NCI-H1105 (cell line): ENCODE measurements around the gene SDHB.

Experiments
- DNase-seq: peaks from one replicate; lab custom pipeline; 2025; lab: John Stamatoyannopoulos, UW

Gene SDHB

GRCh38 chr1:16986560-16986959 is 67.3 kb downstream of the SDHB start:
- no peak for DNase-seq

- DNase-seq = no peak
Observed at GRCh38 chr1:16986113-16986512, 67.7 kb downstream of the SDHB start.

- DNase-seq = no peak
Observed at GRCh38 chr1:16984717-16985116, 69.1 kb downstream of the SDHB start.

DNA sequence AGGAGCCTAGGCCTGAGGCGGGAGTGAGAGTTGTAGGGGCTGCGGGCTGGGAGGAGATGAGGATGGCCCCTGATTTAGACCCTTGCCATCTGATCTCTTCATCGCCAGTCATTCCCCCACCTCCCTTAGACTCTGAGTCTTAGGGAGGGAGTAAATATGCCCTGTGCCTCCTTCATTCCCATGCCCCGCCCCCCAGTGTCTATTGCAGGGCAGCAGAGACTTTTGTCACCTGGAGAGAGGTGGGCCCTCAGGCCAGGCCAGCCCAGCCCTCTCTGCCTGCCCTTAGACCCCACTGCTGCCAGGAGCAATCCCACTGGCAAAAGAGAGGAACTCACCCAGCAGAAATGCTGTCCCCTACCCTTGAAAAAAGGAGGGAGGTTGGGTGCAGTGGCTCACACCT is 70.2 kb downstream of the SDHB start:
- DNase-seq = no peak

GRCh38 chr1:16982902-16983301 is 70.9 kb downstream of the SDHB start:
- no peak for DNase-seq

DNA sequence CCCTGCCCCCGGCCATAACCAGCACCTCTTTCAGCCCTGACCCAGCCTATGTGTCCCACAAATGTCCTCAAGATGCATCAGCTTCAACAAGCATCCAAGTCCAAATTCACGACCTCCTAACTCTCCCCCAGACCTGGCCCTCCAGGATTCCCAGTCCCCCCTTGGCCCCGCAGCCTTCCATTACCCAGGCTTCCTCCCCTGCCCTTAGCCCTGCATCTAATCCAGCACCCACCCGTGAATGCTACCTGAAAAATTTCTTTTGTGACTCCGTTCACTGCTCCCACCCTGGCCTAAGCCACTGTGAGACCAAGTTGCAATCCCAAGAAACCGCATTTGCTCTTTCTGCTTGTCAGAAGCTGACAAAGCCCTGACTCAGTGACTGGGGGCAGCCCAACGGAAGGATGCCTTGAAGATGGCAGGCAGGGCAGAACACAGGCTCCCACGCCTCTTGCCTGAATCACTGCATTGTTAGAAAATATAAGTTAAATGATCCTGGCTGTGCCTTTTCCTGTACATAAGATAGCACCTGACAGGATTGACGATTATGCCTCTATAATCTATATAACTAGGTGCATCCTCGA is 72.5 kb downstream of the SDHB start:
- DNase-seq = no peak

DNA sequence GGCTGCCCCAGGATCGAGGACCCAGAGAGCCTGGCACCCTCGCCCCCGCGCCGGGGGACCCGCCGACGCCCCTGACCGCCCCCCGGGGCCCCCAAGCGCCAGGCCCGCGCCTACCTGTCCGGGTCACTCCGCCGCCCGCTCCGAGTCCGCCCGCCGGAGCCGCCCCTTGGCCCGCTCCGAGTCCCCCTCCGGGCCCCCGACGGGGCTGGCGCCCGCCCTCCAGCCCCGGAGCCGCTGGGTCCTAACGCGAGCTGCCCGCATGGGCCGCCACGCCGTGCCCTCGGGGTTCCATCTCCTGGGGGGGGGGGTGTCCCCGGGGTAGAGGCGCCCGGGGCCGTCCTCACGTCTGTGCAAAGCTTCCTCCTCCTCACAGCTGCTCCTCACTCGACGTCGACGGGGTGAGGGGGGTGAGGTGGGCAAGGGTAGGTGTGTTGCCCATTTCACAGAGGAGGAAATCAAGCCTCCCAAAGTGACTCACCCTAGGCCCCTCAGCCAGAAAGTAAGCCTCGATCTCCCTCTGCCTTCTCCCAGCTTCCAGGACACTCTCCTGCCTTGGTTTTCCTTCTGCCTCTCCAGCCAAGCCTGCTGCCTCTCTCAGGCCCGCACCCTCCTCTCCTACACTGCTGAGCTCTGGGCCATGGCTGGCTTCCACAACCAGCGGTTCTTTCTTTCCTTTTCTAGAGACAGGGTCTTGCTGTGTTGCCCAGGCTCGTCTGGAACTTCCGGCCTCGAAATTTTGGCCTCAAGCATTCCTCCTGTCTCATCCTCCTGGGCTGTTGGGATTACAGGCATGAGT is 73.2 kb downstream of the SDHB start, which contains the start of gene MFAP2:
TSS of gene MFAP2 (minus strand) at position 148 of the 796 bp plus-strand sequence. CDS start 2,347 bp downstream, outside the sequence.
- DNase-seq = peak; percentile 29

DNA sequence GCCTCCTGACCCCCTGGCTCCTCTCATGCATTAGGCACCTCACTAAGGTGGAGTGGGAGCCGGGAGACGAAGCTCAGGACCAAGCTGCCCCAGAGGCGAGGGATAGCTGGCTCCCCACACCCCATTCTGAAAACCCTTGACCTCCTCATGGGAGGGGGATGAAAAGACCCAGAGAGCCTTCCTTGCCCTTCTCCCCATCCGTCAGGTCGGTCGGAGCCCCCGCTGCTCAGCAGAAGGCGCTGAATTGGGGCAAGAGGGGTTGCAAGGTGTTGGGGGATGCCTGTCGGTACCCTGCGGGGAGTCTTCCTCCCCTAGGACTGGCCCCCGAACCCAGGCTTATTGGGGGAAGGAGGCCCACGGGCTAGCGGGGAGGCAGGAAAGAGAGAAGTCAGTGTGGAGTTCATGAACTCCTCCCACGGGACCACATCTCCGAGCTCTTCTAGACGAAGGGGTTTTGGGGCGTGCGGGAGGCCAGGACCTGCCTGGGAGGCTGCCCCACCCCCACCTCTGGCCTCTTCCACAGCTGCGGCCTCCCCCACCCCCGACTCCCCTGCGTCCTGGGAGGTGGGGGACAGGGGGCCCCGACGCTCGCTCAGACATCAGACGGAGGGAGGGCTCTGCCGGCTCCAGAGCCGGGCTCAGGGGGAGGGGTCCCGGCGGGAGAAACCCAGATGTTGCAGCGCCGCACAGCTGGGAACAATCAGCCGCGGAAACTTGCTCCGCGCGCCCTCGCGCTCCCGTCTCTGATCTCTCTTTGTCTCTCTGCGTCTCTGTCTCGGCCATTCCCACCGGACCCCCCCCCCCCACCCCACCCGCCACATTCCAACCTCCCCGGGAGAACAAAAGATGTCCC is 74.1 kb downstream of the SDHB start:
- DNase-seq = no peak

DNA sequence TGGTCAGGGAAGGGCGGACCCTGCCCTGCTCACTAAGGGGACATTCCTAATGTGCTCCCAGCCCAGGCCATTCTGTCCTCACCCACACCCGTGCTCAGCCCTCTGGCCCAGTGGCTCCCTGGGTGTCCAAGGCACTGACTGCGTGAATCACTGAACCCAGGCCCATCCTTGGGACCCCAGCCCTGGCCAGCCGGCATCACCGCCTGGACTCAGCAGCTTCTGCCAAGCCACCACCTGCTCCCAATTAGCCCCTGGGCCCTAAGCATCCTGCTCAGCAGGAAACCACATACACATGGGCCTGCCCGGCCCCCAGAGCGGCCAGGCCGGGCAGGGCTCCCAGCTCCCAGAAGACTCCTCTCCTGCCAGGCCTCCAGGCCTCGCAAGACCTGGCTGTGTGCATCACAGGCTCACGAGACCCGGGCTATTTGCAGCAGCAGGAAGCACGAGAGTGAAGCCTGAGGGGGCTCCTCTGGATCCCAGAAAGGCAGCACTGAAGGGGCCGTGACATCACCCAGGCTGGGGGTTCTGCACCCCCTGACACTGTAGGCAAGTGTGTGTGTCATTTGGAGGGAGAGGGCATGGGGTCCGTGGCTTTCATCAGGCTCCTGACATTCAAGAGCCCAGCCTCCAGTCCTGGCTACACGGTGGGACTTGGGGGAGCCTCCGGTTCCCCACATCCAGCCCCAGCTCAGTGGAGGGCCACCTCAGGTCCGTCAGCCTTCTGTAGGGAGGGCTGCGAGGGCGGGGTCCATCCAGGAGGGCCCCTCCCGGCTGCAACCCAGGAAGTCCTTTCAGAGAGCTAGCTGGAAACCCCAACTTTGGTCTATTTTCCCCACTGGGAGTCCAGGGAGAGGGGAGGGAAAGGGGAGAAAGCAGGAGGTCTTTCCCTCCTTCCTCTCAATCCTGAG is 75.0 kb downstream of the SDHB start:
- DNase-seq = no peak

DNA sequence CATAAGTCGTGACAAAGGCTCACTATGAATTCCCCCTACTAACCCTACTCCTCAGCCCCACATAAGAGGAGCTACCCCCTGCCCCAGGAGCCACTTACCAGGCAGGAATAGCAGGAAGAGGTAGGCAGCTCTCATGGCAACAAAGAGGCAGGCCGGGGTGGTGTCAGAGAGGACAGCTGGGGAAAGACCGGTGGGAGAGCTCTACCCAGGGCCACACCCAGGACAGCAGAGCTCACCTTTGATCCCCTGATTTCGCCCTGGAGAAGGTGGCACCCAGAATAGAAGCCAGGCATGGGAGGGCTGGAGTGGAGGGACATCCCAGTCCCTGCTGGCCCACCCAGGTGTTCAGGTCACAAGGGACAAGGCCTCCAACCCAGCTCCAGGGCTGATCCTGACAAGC is 75.7 kb downstream of the SDHB start:
- DNase-seq = no peak

DNA sequence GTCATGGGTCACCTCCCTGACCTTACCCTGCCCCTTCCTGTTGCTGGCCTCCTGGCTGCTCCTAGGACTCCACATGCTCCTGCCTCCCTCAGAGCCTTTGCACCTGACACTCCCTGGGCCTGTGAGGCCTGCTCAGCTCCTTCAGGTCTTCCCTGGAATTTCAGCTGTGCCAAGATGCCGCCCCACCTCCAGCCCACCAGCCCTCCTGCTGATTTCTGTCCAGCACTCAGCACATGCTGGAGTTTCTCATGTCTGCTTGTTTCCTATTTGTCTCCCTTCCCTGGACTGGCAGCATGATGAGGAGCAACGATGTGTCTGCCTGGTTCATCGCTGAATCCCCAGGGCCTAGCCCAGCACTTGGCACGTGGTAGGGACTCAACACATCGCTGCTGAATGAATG is 76.5 kb downstream of the SDHB start:
- DNase-seq = no peak

DNA sequence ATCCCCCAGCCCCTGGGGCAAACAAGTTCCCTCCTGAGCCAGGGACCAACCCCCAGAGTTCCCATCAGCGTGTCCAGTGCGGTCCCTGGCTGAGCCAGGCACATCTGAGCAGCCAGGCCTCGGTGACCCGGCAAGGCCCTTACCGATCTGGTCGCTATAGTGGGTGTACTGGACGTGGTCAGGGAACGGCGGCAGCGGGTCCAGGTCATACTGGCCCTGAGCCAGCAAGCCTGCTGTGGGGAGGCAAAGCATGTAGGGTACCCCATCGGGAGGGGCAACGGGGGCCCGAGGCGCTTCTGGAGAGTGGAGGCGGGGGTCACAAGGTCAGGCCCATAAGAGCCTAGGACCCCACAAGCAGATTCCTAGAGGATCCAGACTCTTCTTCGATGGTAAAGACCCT is 76.9 kb downstream of the SDHB start:
- DNase-seq = no peak

GRCh38 chr1:16975838-16976237 is 78.0 kb downstream of the SDHB start:
- no peak for DNase-seq

- no peak for DNase-seq
Observed at GRCh38 chr1:16975211-16975610, 78.6 kb downstream of the SDHB start.

- DNase-seq = no peak
Observed at GRCh38 chr1:16973215-16973614, 80.6 kb downstream of the SDHB start.

- no peak for DNase-seq
Observed at GRCh38 chr1:16972189-16972895, 81.5 kb downstream of the SDHB start.

- peak; percentile 91 for DNase-seq
Observed at GRCh38 chr1:16971341-16972188, 82.3 kb downstream of the SDHB start.

DNA sequence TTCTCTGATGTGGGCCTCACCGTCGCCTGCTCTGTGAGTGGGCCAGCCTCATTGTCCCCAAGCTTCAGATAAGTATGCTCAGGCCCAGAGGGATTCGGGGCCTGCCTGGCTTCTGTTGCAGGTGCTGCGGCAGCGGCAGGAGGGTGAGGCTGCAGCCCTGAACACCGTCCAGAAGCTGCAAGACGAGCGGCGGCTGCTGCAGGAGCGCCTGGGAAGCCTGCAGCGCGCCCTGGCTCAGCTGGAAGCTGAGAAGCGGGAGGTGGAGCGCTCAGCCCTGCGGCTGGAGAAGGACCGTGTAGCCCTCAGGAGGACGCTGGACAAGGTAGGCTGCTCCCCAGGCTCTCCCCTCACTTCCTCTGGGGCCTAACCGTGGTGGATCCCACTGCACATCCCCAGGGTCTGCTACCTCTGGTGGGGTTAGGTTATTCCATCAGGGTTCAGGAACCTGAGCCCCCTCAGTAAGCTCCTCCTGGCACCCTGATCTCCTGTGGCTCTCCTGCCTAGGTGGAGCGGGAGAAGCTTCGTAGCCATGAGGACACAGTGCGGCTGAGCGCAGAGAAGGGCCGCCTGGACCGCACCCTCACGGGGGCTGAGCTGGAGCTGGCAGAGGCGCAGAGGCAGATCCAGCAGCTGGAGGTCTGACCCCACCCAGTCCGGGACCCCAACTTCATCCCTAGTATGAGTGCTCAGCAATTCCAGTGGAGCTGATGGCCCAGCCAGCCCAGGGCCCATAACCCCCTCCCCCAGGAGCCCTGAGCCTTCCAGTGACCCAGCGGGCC is 83.5 kb downstream of the SDHB start:
- DNase-seq = no peak

- DNase-seq = no peak
Observed at GRCh38 chr1:16969651-16970050, 84.2 kb downstream of the SDHB start.
